Measurements from ENCODE around the gene C1QTNF8.
"Not testable (repeated sequence)": the region's sequence is repeated elsewhere in the genome, so short reads cannot be mapped to it uniquely, and the experiment has no call there.

DNA sequence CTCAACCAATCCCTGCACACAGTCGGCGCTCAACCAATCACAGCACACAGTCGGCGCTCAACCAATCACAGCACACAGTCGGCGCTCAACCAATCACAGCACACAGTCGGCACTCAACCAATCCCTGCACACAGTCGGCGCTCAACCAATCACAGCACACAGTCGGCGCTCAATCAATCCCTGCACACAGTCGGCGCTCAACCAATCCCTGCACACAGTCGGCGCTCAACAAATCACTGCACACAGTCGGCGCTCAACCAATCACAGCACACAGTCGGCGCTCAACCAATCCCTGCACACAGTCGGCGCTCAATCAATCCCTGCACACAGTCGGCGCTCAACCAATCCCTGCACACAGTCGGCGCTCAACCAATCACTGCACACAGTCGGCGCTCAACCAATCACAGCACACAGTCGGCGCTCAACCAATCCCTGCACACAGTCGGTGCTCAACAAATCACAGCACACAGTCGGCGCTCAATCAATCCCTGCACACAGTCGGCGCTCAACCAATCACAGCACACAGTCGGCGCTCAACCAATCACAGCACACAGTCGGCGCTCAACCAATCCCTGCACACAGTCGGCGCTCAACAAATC, 3.3 kb downstream of the C1QTNF8 start:
- TF ChIP-seq, protein P1, sequence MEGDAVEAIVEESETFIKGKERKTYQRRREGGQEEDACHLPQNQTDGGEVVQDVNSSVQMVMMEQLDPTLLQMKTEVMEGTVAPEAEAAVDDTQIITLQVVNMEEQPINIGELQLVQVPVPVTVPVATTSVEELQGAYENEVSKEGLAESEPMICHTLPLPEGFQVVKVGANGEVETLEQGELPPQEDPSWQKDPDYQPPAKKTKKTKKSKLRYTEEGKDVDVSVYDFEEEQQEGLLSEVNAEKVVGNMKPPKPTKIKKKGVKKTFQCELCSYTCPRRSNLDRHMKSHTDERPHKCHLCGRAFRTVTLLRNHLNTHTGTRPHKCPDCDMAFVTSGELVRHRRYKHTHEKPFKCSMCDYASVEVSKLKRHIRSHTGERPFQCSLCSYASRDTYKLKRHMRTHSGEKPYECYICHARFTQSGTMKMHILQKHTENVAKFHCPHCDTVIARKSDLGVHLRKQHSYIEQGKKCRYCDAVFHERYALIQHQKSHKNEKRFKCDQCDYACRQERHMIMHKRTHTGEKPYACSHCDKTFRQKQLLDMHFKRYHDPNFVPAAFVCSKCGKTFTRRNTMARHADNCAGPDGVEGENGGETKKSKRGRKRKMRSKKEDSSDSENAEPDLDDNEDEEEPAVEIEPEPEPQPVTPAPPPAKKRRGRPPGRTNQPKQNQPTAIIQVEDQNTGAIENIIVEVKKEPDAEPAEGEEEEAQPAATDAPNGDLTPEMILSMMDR (IDR thresholded peaks at IDR 0.05; ENCODE audit: low read depth, low read length) = not testable (repeated sequence)
- not testable (repeated sequence) for TF ChIP-seq EZH2phosphoT487 (IDR thresholded peaks at IDR 0.05; ENCODE audit: low read depth)

Data from OCI-LY3 (cell line).